GM23338 (cell line): Measurements from ENCODE around the gene BRSK2. TPM values are rescaled to one million over a fixed set of nuclear protein-coding genes. Genes with fewer than 3 reads are reported as not detected.

Experiments used
- ATAC-seq: fragments of 200-7000 bp; cut with Tn5 transposase; 3 replicates; pipeline ENCODE4 v1.9.1; 2020
- DNase-seq: peaks from one replicate; pipeline ENCODE4 v3.0.0-alpha.2; 2015; ENCODE audit warnings: low spot score
- H2AFZ ChIP-seq: fragments of 200-600 bp; sonication (generic); 2 replicates; pipeline ENCODE4 v1.8.0; 2016; ENCODE audit warnings: antibody characterized with exemption, mild to moderate bottlenecking, moderate library complexity
- H3F3A ChIP-seq: fragments of 200-600 bp; sonication (generic); replicated peaks from 2 replicates; pipeline ENCODE4 v1.8.0; 2017; ENCODE audit warnings: antibody characterized with exemption, mixed run types, low read depth
- H3K27ac ChIP-seq: fragments of 200-600 bp; sonication (generic); 2 replicates; pipeline ENCODE4 v1.6.1; 2016; ENCODE audit warnings: low read depth
- H3K27me3 ChIP-seq: fragments of 200-600 bp; sonication (generic); 2 replicates; pipeline ENCODE4 v1.8.0; 2016; ENCODE audit warnings: mild to moderate bottlenecking, mixed run types, moderate library complexity; ENCODE audit not compliant: insufficient read depth
- H3K36me3 ChIP-seq: fragments of 200-600 bp; sonication (generic); 2 replicates; pipeline ENCODE4 v1.8.0; 2016; ENCODE audit warnings: mild to moderate bottlenecking; ENCODE audit not compliant: insufficient read depth
- H3K4me1 ChIP-seq: fragments of 200-600 bp; sonication (generic); 2 replicates; pipeline ENCODE4 v1.8.0; 2016; ENCODE audit warnings: mild to moderate bottlenecking, moderate library complexity; ENCODE audit not compliant: insufficient read depth
- H3K4me2 ChIP-seq: fragments of 200-600 bp; sonication (generic); 2 replicates; pipeline ENCODE4 v1.7.1; 2017; ENCODE audit warnings: mixed run types
- H3K4me3 ChIP-seq: fragments of 200-600 bp; sonication (generic); 2 replicates; pipeline ENCODE4 v1.6.1; 2016; ENCODE audit warnings: mixed run types
- H3K79me2 ChIP-seq: fragments of 200-600 bp; sonication (generic); replicated peaks from 2 replicates; pipeline ENCODE4 v1.8.0; 2017; ENCODE audit warnings: mild to moderate bottlenecking; ENCODE audit not compliant: insufficient read depth
- H3K9me2 ChIP-seq: fragments of 200-600 bp; sonication (generic); 2 replicates; pipeline ENCODE4 v1.8.0; 2017; ENCODE audit not compliant: insufficient read depth
- H4K20me1 ChIP-seq: fragments of 200-600 bp; sonication (generic); replicated peaks from 2 replicates; pipeline ENCODE4 v1.8.0; 2017; ENCODE audit warnings: mild to moderate bottlenecking; ENCODE audit not compliant: insufficient read depth
- H3K27ac Mint-ChIP-seq: 2 replicates; pipeline ENCODE4 v1.8.0; 2020; ENCODE audit warnings: inconsistent platforms, mild to moderate bottlenecking, moderate library complexity, mixed read lengths
- H3K27me3 Mint-ChIP-seq: 3 replicates; pipeline ENCODE4 v1.8.0; 2022; ENCODE audit warnings: low read depth, mild to moderate bottlenecking, moderate library complexity, mixed read lengths, inconsistent platforms; ENCODE audit not compliant: insufficient read depth, poor library complexity
- H3K36me3 Mint-ChIP-seq: 3 replicates; pipeline ENCODE4 v1.8.0; 2021; ENCODE audit warnings: low read depth, mild to moderate bottlenecking, inconsistent platforms, moderate library complexity, mixed read lengths
- H3K4me1 Mint-ChIP-seq: 3 replicates; pipeline ENCODE4 v1.8.0; 2020; ENCODE audit warnings: mild to moderate bottlenecking, inconsistent platforms, mixed read lengths
- H3K4me3 Mint-ChIP-seq: 3 replicates; pipeline ENCODE4 v1.8.0; 2021; ENCODE audit warnings: moderate library complexity, mild to moderate bottlenecking, inconsistent platforms, mixed read lengths
- H3K9me3 Mint-ChIP-seq: 3 replicates; pipeline ENCODE4 v1.8.0; 2020; ENCODE audit warnings: moderate library complexity, mild to moderate bottlenecking, inconsistent platforms, mixed read lengths
- CREB1 ChIP-seq: fragments of 250-450 bp; sonication (Bioruptor Pico); IDR thresholded peaks from 2 replicates; pipeline ENCODE4 v1.5.0; 2020; ENCODE audit warnings: low read depth, mild to moderate bottlenecking, moderate library complexity
- CTCF ChIP-seq, 2 experiments: fragments of 200-600 bp in 1 of 2; sonication (generic) in 1 of 2; conservative IDR thresholded peaks; 2 replicates each; pipeline versions ENCODE4 v1.5.1 to v1.6.1; 2016 to 2017; ENCODE audit warnings: antibody characterized with exemption in 2 of 2, low read depth in 2 of 2, mild to moderate bottlenecking in 2 of 2, moderate library complexity in 1 of 2
- ETS1 ChIP-seq: IDR thresholded peaks from 2 replicates; pipeline ENCODE4 v1.6.1; 2016; ENCODE audit warnings: antibody characterized with exemption
- EZH2 ChIP-seq: fragments of 200-600 bp; sonication (generic); IDR thresholded peaks from one replicate; pipeline ENCODE4 v1.8.0; 2017; ENCODE audit warnings: antibody characterized with exemption, mild to moderate bottlenecking, low read depth; ENCODE audit not compliant: unreplicated experiment
- EZH2phosphoT487 ChIP-seq: fragments of 200-600 bp; sonication (generic); IDR thresholded peaks from one replicate; pipeline ENCODE4 v1.8.1; 2018; ENCODE audit warnings: antibody characterized with exemption; ENCODE audit not compliant: unreplicated experiment
- JUNB ChIP-seq: IDR thresholded peaks from one replicate; pipeline ENCODE4 v1.6.1; 2016; ENCODE audit warnings: antibody characterized with exemption; ENCODE audit not compliant: unreplicated experiment
- NANOG ChIP-seq: IDR thresholded peaks from 2 replicates; pipeline ENCODE4 v1.6.1; 2016; ENCODE audit warnings: antibody characterized with exemption, borderline replicate concordance
- POLR2AphosphoS5 ChIP-seq: IDR thresholded peaks from 2 replicates; pipeline ENCODE4 v1.6.1; 2016; ENCODE audit warnings: antibody characterized with exemption, low read depth
- REST ChIP-seq: IDR thresholded peaks from one replicate; pipeline ENCODE4 v1.6.1; 2018; ENCODE audit warnings: antibody characterized with exemption; ENCODE audit not compliant: unreplicated experiment
- STAT1 ChIP-seq: IDR thresholded peaks from one replicate; pipeline ENCODE4 v1.6.1; 2016; ENCODE audit warnings: antibody characterized with exemption; ENCODE audit not compliant: unreplicated experiment
- ZNF114 ChIP-seq: fragments of 250-450 bp; sonication (Bioruptor Pico); IDR thresholded peaks from 2 replicates; pipeline ENCODE4 v1.5.0; 2020; ENCODE audit warnings: mild to moderate bottlenecking, moderate library complexity
- ZNF331 ChIP-seq: fragments of 250-450 bp; sonication (Bioruptor Pico); IDR thresholded peaks from 2 replicates; pipeline ENCODE4 v1.5.0; 2020; ENCODE audit warnings: low read depth, mild to moderate bottlenecking, moderate library complexity
- ZNF462 ChIP-seq: fragments of 250-450 bp; sonication (Bioruptor Pico); IDR thresholded peaks from 2 replicates; pipeline ENCODE4 v1.5.0; 2020; ENCODE audit warnings: mild to moderate bottlenecking, moderate library complexity
- polyA plus RNA-seq: library from polyadenylated mRNA; unstranded; fragments of >200 nt; fragmentation: Nextera tagmentation; extraction: Ambion mirVana; gene quantifications from 2 replicates; pipeline ENCODE4 v1.2.1, GENCODE V29; 2016
- total RNA-seq: library from RNA; depleted of rRNA; stranded (reverse); fragments of >200 nt; shearing (Covaris generic); gene quantifications from 2 replicates; pipeline ENCODE4 v1.2.3, GENCODE V29; 2014

Gene BRSK2
- total and polyA plus RNA-seq, 2 experiments from 2014 or later = 7.2 to 20.3 TPM

- peaks cover 18% of the 10 kb centered on the region for H3K79me2 ChIP-seq
- H3K9me2 ChIP-seq = no peaks in the 10 kb centered on the region
These were observed 98.3 kb downstream of the BRSK2 start for GRCh38 chr11:1487851-1488574.

More at GRCh38 chr11:1487851-1488574, 98.3 kb downstream of the BRSK2 start:
- H3K27me3 ChIP-seq = no peaks in the 10 kb centered on the region
- no peak overlapping the region for H3K27ac ChIP-seq
- no peaks in the 10 kb centered on the region for H3F3A ChIP-seq
- peaks cover 7% of the 10 kb centered on the region; the same call in 1 of the 2 replicates for H4K20me1 ChIP-seq
- peak; percentile 24 for ATAC-seq
- Mint-ChIP-seq H3K36me3 (no peaks in the 10 kb centered on the region), H3K27ac (no peak overlapping the region), H3K4me1 (peaks cover 8% of the 10 kb centered on the region; the same call in 2 of the 3 replicates), H3K9me3 (no peaks in the 10 kb centered on the region), H3K4me3 (no peak overlapping the region), H3K27me3 (peaks cover 12% of the 10 kb centered on the region)
- H3K4me3 ChIP-seq = no peak overlapping the region
- no peak overlapping the region for H2AFZ ChIP-seq
- H3K36me3 ChIP-seq = no peaks in the 10 kb centered on the region
- DNase-seq = no peak
- TF ChIP-seq EZH2 = no peak
- TF ChIP-seq ZNF114 (CRISPR knock-in tag) = no peak
- no peak for TF ChIP-seq JUNB
- TF ChIP-seq CREB1 = no peak
- TF ChIP-seq POLR2AphosphoS5 = no peak
- TF ChIP-seq STAT1 = no peak
- no peak for TF ChIP-seq ZNF331 (CRISPR knock-in tag)
- TF ChIP-seq CTCF (conservative IDR thresholded peaks at IDR 0.05; ENCODE audit: low read depth in 2 of 2) = no peak
- TF ChIP-seq ZNF462 (CRISPR knock-in tag) = no peak
- no peak for TF ChIP-seq EZH2phosphoT487
- no peak for TF ChIP-seq NANOG
- no peak for TF ChIP-seq ETS1
- TF ChIP-seq REST = no peak
- H3K4me2 ChIP-seq = no peak overlapping the region
- no peaks in the 10 kb centered on the region for H3K4me1 ChIP-seq
